Measurements from ENCODE around the gene PTGDS.

The PTGDS gene

GRCh38 chr9:136945333-136946227 is 31.7 kb upstream of the PTGDS start:
- DNase-seq (ENCODE audit: low read depth in 2 of 2), result no peak

GRCh38 chr9:136946228-136947027 is 30.9 kb upstream of the PTGDS start:
- no peak for DNase-seq (ENCODE audit: low read depth in 2 of 2)

GRCh38 chr9:136947028-136947891 is 30.0 kb upstream of the PTGDS start:
- DNase-seq (ENCODE audit: low read depth in 2 of 2), result no peak

- no peak for DNase-seq (ENCODE audit: low read depth in 2 of 2)
These were observed 29.3 kb upstream of the PTGDS start for GRCh38 chr9:136947955-136948510.

- DNase-seq (ENCODE audit: low read depth in 2 of 2), result no peak
These were observed 28.0 kb upstream of the PTGDS start for GRCh38 chr9:136949239-136949816.

GRCh38 chr9:136949817-136950655 is 27.3 kb upstream of the PTGDS start:
- DNase-seq (ENCODE audit: low read depth in 2 of 2), result peak; percentile 96

- no peak for DNase-seq (ENCODE audit: low read depth in 2 of 2)
These were observed 26.5 kb upstream of the PTGDS start for GRCh38 chr9:136950656-136951276.

GRCh38 chr9:136951541-136952320 is 25.6 kb upstream of the PTGDS start, which contains the start of gene LCN12:
Gene LCN12, plus strand, starts transcription at chr9:136952273. Its CDS starts 55 bp downstream, at chr9:136952328.
- no peak for DNase-seq (ENCODE audit: low read depth in 2 of 2)

- DNase-seq (ENCODE audit: low read depth in 2 of 2), result no peak
These were observed 24.9 kb upstream of the PTGDS start for GRCh38 chr9:136952321-136952850.

- no peak for DNase-seq (ENCODE audit: low read depth in 2 of 2)
These were observed 24.2 kb upstream of the PTGDS start for GRCh38 chr9:136952876-136953770.

GRCh38 chr9:136953771-136954269 is 23.5 kb upstream of the PTGDS start:
- DNase-seq (ENCODE audit: low read depth in 2 of 2), result no peak

GRCh38 chr9:136954270-136955083 is 22.8 kb upstream of the PTGDS start:
- no peak for DNase-seq (ENCODE audit: low read depth in 2 of 2)

- no peak for DNase-seq (ENCODE audit: low read depth in 2 of 2)
These were observed 21.9 kb upstream of the PTGDS start for GRCh38 chr9:136955202-136955942.

GRCh38 chr9:136955943-136956335 is 21.4 kb upstream of the PTGDS start:
- no peak for DNase-seq (ENCODE audit: low read depth in 2 of 2)

GRCh38 chr9:136956604-136957003 is 20.7 kb upstream of the PTGDS start:
- no peak for DNase-seq (ENCODE audit: low read depth in 2 of 2)

- DNase-seq (ENCODE audit: low read depth in 2 of 2), result no peak
These were observed 19.8 kb upstream of the PTGDS start for GRCh38 chr9:136957461-136957860.
